ENCODE measurements around the gene AHCTF1. TPM values are rescaled to one million over a fixed set of nuclear protein-coding genes. Genes with fewer than 3 reads are reported as not detected.
"Not testable (repeated sequence)": the region's sequence is repeated elsewhere in the genome, so short reads cannot be mapped to it uniquely, and the experiment has no call there.

Gene AHCTF1
- total and polyA plus RNA-seq, 2 donors (not counting 3 experiments of a cell fraction or from before 2014, with no cell fraction given): 5.5 to 32.1 TPM

- no TSS peak for BruUV-seq (replicated peaks)
- no peak overlapping the region for H3K27ac ChIP-seq (ENCODE audit: insufficient read depth, low read depth, low read length)
- DNase-seq (ENCODE audit: low read depth, low spot score) (no peak), FAIRE-seq (no peak)
- ChIA-PET CTCF (no interaction called here), POLR2A (no interaction called here)
- H3K9ac ChIP-seq (replicated peaks; ENCODE audit: extremely low read depth, insufficient read depth, low read length): no peak overlapping the region
- H3K27me3 ChIP-seq (ENCODE audit: control insufficient read depth in 2 of 2, insufficient read depth in 2 of 2, low read length in 2 of 2): no peaks in the 10 kb centered on the region
- no peaks in the 10 kb centered on the region for H3K4me1 ChIP-seq (ENCODE audit: control insufficient read depth, extremely low read depth, insufficient read depth, low read length)
- no peaks in the 10 kb centered on the region for H3K9me3 ChIP-seq (replicated peaks; ENCODE audit: control insufficient read depth, insufficient read depth, low read length)
- dilution Hi-C loops (cut with MboI; ENCODE audit: extremely low pct_ligation_motif_present, low sequenced_read_pairs): no loop called here
- H2AFZ ChIP-seq (ENCODE audit: low read depth, low read length): no peak overlapping the region
- peaks cover 2 to 10% of the 10 kb centered on the region in 2 experiments for H3K36me3 ChIP-seq (ENCODE audit: control insufficient read depth in 2 of 2, extremely low read depth in 1 of 2, insufficient read depth in 2 of 2, low read length in 2 of 2)
- H3K4me2 ChIP-seq (ENCODE audit: insufficient read depth, low read length): no peak overlapping the region
- H3K79me2 ChIP-seq (ENCODE audit: control insufficient read depth, insufficient read depth, low read length): peaks cover under 1% of the 10 kb centered on the region
- H3K9me1 ChIP-seq (replicated peaks; ENCODE audit: control insufficient read depth, extremely low read depth, insufficient read depth, low read length): no peaks in the 10 kb centered on the region
- TF ChIP-seq, protein P1, sequence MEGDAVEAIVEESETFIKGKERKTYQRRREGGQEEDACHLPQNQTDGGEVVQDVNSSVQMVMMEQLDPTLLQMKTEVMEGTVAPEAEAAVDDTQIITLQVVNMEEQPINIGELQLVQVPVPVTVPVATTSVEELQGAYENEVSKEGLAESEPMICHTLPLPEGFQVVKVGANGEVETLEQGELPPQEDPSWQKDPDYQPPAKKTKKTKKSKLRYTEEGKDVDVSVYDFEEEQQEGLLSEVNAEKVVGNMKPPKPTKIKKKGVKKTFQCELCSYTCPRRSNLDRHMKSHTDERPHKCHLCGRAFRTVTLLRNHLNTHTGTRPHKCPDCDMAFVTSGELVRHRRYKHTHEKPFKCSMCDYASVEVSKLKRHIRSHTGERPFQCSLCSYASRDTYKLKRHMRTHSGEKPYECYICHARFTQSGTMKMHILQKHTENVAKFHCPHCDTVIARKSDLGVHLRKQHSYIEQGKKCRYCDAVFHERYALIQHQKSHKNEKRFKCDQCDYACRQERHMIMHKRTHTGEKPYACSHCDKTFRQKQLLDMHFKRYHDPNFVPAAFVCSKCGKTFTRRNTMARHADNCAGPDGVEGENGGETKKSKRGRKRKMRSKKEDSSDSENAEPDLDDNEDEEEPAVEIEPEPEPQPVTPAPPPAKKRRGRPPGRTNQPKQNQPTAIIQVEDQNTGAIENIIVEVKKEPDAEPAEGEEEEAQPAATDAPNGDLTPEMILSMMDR (IDR thresholded peaks at IDR 0.05; ENCODE audit: extremely low read depth in 1 of 2, insufficient read depth in 1 of 2, low read depth in 1 of 2, low read length in 2 of 2): no peak
- TF ChIP-seq POLR2AphosphoS5 (IDR thresholded peaks at IDR 0.05; ENCODE audit: insufficient read depth, low read depth, low read length): no peak
- no peak for TF ChIP-seq EZH2 (IDR thresholded peaks at IDR 0.05; ENCODE audit: borderline replicate concordance, low read depth, low read length, severe bottlenecking)
- TF ChIP-seq JUN (IDR thresholded peaks at IDR 0.05; ENCODE audit: borderline replicate concordance, insufficient read depth, insufficient read length, low read depth): no peak
- no peak for TF ChIP-seq POLR2A (IDR thresholded peaks at IDR 0.05; ENCODE audit: low read depth, low read length)
- TF ChIP-seq MYC (IDR thresholded peaks at IDR 0.05; ENCODE audit: low read depth, low read length): no peak
- no peak for TF ChIP-seq GATA2 (IDR thresholded peaks at IDR 0.05; ENCODE audit: insufficient read depth, insufficient read length, low read depth, low read length)
- no peak for TF ChIP-seq FOS (IDR thresholded peaks at IDR 0.05; ENCODE audit: borderline replicate concordance, insufficient read depth, low read length)
- intact Hi-C loops (cut with micrococcal nuclease): no loop called here
- H4K20me1 ChIP-seq (replicated peaks; ENCODE audit: control insufficient read depth, extremely low read depth, insufficient read depth, low read length): no peaks in the 10 kb centered on the region
- H3K4me3 ChIP-seq (replicated peaks in 1 of 3; ENCODE audit: insufficient read depth in 1 of 3, low read depth in 1 of 3, low read length in 3 of 3): no peak overlapping the region
Observed at GRCh38 chr1:246843876-246844275, 87.9 kb downstream of the AHCTF1 start.

GRCh38 chr1:246840761-246841160 is 91.0 kb downstream of the AHCTF1 start:
- H2AFZ ChIP-seq (ENCODE audit: low read depth, low read length); H4K20me1 ChIP-seq (replicated peaks; ENCODE audit: control insufficient read depth, extremely low read depth, insufficient read depth, low read length); H3K9ac ChIP-seq (replicated peaks; ENCODE audit: extremely low read depth, insufficient read depth, low read length); H3K9me1 ChIP-seq (replicated peaks; ENCODE audit: control insufficient read depth, extremely low read depth, insufficient read depth, low read length); H3K79me2 ChIP-seq (ENCODE audit: control insufficient read depth, insufficient read depth, low read length); H3K4me2 ChIP-seq (ENCODE audit: insufficient read depth, low read length); H3K4me1 ChIP-seq (ENCODE audit: control insufficient read depth, extremely low read depth, insufficient read depth, low read length); H3K9me3 ChIP-seq (replicated peaks; ENCODE audit: control insufficient read depth, insufficient read depth, low read length); BruUV-seq (replicated peaks); DNase-seq (ENCODE audit: low read depth, low spot score); POLR2A ChIA-PET; intact Hi-C loops (cut with micrococcal nuclease); H3K4me3 ChIP-seq (replicated peaks in 1 of 3; ENCODE audit: insufficient read depth in 1 of 3, low read depth in 1 of 3, low read length in 3 of 3); H3K27ac ChIP-seq (ENCODE audit: insufficient read depth, low read depth, low read length); FAIRE-seq; dilution Hi-C loops (cut with MboI; ENCODE audit: extremely low pct_ligation_motif_present, low sequenced_read_pairs); CTCF ChIA-PET; H3K36me3 ChIP-seq (ENCODE audit: control insufficient read depth in 2 of 2, extremely low read depth in 1 of 2, insufficient read depth in 2 of 2, low read length in 2 of 2); H3K27me3 ChIP-seq (ENCODE audit: control insufficient read depth in 2 of 2, insufficient read depth in 2 of 2, low read length in 2 of 2): not testable (repeated sequence)

Data from endothelial cell of umbilical vein (primary cell).